ENCODE results near the gene ZBTB48.

DNA sequence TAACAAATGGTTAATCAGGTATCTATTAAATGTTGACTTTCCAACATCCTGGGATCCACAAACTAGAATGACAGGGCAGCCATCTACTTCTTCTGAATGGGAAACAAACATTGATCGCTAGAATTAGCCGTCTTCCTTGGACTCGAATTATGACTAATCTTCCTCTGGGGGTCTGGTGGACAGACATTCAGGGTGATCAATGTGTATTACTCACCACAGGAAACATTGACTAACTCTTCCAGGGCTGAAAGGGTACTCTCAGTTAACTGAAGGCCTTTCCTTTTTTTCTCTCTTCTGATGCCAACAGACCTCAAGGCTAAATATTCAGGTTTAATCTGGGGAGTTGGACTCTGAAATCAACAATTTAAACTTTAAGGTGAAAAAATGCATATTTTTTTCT, 35.0 kb upstream of the ZBTB48 start:
- TF ChIP-seq, protein P1, sequence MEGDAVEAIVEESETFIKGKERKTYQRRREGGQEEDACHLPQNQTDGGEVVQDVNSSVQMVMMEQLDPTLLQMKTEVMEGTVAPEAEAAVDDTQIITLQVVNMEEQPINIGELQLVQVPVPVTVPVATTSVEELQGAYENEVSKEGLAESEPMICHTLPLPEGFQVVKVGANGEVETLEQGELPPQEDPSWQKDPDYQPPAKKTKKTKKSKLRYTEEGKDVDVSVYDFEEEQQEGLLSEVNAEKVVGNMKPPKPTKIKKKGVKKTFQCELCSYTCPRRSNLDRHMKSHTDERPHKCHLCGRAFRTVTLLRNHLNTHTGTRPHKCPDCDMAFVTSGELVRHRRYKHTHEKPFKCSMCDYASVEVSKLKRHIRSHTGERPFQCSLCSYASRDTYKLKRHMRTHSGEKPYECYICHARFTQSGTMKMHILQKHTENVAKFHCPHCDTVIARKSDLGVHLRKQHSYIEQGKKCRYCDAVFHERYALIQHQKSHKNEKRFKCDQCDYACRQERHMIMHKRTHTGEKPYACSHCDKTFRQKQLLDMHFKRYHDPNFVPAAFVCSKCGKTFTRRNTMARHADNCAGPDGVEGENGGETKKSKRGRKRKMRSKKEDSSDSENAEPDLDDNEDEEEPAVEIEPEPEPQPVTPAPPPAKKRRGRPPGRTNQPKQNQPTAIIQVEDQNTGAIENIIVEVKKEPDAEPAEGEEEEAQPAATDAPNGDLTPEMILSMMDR (conservative IDR thresholded peaks at IDR 0.05 in 1 of 2, IDR thresholded peaks at IDR 0.05 in 1 of 2; ENCODE audit: extremely low read depth in 1 of 2, insufficient read depth in 1 of 2, low read depth in 1 of 2, low read length in 2 of 2) = no peak
- TF ChIP-seq EZH2 (IDR thresholded peaks at IDR 0.05; ENCODE audit: borderline replicate concordance, low read length) = no peak

Data from mammary epithelial cell (primary cell).